GOT3 (cell line): ENCODE measurements around the gene METTL26.
A peak's percentile ranks its signal among the peaks of the same experiment; 100 is the strongest.

Source experiments
- DNase-seq: peaks from one replicate; lab custom pipeline; 2025; ENCODE audit warnings: mixed read lengths; lab: John Stamatoyannopoulos, UW

METTL26 gene

GRCh38 chr16:636206-637080, at the start of gene METTL26:
Gene METTL26 (minus strand): TSS chr16:636305. CDS start chr16:636290, 15 bp downstream.
- peak; percentile 90 for DNase-seq

- DNase-seq, result no peak
Observed at GRCh38 chr16:684961-685696, 49.0 kb upstream of the METTL26 start.

- peak; percentile 87 for DNase-seq
Observed at GRCh38 chr16:684071-684794, 48.1 kb upstream of the METTL26 start, which contains the start of gene JMJD8. Gene JMJD8 (minus strand): TSS chr16:684334. CDS start chr16:684319, 15 bp downstream.

DNA sequence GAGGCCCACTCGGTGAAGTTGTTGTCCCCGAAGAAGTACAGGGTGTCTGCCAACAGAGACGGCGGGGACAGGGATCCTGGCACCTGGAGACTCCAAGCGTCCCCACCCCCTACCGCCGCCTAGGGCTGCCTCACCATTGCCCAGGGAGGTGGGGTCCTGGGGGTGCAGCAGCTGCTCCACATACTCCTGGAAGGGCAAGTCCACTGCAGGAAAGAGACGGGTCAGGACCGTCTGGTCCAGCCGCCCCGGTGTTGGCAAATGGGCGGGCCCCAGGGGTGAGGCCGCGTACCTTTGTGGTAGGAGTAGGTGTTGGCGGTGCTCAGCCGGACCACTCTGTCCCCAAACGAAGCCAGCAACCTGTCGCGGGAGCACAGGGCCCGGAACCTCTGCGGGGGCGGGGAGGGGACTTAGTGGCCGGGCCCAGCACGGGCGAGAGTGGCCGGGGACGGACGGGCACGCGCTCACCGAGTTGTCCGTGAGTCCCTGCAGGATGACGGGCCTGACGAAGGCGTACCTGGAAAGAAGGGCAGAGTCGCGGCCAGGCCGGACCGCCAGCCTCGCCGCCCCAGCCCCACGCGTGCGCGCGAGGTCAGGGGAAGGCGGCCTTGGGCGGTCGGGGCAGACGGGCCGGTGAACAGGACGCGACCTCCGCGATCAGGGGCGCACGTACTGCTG, 47.4 kb upstream of the METTL26 start:
- no peak for DNase-seq

DNA sequence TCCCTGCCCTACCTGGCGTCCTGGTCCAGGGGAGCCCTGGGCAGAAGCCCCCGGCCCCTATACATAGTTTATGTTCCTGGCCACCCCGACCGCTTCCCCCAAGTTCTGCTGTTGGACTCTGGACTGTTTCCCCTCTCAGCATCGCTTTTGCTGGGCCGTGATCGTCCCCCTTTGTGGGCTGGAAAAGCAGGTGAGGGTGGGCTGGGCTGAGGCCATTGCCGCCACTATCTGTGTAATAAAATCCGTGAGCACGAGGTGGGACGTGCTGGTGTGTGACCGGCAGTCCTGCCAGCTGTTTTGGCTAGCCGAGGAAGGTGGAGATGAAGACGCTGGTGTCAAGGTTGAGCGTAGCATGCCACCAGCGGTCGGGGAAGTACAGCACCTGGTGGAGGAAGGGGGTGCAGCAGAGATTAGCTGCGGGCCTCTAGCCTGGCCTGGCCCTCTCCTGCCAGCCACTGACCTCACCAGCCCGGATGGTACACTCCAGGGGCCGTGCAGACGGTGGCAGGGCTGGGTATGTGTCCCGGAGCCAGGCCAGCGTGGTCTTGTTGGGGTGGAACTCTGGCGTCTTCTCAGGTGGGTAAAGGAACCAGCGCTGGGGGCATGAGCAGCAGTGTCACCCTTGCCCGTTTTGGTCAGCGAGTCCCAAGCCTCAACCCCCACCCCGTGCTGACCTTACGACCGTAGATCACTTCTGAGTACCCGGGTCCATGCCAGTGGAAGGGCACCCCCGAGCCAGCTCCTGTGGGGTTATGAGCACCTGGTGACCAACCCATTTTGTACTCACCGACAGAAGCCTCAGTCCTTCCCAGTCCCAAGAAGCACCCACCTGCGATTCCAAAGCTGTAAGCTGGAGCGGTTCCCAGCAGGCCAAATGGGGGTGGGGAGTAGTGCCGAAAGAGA, 46.6 kb upstream of the METTL26 start:
- DNase-seq, result no peak

GRCh38 chr16:681746-682427, 45.8 kb upstream of the METTL26 start:
- DNase-seq, result no peak

DNA sequence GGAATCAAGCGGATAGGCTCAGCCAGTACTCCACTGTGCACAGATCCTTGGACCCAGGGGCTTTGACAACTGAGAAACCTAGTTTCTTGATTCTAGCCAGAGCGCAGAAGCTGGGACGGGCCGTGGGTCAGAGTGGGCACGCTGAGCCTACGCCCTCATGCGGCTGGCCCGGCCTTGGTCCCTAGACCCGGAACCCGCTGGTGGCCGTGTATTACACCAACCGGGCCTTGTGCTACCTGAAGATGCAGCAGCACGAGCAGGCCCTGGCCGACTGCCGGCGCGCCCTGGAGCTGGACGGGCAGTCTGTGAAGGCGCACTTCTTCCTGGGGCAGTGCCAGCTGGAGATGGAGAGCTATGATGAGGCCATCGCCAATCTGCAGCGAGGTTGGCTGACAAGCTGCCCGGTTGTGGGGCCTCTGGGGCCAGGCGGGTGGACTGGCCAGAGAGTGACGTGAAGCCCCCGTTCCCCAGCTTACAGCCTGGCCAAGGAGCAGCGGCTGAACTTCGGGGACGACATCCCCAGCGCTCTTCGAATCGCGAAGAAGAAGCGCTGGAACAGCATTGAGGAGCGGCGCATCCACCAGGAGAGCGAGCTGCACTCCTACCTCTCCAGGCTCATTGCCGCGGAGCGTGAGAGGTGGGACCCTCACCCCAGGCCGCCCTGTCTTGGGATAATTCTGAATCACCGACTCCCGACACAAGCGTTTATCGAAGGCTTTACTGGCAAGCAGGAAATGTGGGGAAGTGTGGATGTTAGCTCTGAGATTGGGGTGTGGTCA, 45.1 kb upstream of the METTL26 start:
- DNase-seq, result no peak

- DNase-seq, result no peak
Observed at GRCh38 chr16:680625-680945, 44.5 kb upstream of the METTL26 start.

- peak; percentile 63 for DNase-seq
Observed at GRCh38 chr16:679814-680624, 43.9 kb upstream of the METTL26 start, which contains the start of gene STUB1. Gene STUB1 (plus strand): TSS chr16:680410. CDS start chr16:680526, 116 bp downstream.

- peak; percentile 63 for DNase-seq
Observed at GRCh38 chr16:678858-679813, 43.0 kb upstream of the METTL26 start.

GRCh38 chr16:678209-678857, 42.2 kb upstream of the METTL26 start:
- DNase-seq, result no peak

DNA sequence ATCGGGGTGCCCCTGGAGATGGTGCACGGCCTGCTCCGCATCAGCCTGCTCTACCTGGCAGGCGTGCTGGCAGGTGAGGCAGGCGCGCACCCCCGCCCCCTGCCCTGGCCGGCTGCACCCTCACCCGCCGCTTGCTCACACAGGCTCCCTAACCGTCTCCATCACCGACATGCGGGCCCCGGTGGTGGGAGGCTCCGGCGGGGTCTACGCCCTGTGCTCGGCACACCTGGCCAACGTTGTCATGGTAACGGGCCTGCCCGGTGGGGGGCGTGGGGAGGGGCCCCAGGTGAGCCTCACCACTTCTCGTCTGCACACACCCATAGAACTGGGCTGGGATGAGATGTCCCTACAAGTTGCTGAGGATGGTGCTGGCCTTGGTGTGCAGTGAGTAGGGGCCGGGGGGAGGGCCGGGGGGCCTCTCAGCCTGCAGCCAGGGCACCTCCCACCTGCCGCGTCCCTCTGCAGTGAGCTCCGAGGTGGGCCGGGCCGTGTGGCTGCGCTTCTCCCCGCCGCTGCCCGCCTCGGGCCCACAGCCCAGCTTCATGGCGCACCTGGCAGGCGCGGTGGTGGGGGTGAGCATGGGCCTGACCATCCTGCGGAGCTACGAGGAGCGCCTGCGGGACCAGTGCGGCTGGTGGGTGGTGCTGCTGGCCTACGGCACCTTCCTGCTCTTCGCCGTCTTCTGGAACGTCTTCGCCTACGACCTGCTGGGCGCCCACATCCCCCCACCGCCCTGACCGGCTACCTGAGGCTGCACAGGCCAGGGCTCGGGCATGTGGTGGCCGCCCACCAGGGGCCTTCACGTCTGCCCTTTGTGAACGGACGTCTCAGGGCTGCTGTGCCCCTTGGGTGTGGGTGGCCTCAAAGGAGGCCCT, 41.4 kb upstream of the METTL26 start:
- DNase-seq, result no peak

- DNase-seq, result no peak
Observed at GRCh38 chr16:676913-677312, 40.8 kb upstream of the METTL26 start.

DNA sequence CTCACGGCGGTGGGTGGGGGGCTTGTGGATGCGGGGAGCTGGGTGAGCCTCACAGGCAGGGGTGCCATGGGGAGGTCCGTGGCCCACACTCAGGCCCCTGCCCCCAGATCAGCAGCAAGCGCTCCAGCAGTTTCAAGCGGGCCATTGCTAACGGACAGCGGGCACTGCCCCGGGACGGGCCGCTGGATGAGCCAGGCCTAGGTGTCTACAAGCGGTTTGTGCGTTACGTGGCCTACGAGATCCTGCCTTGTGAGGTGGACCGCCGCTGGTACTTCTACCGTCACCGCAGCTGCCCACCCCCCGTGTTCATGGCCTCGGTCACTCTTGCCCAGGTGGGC, 40.4 kb upstream of the METTL26 start:
- DNase-seq, result no peak

GRCh38 chr16:675884-676564, 39.9 kb upstream of the METTL26 start:
- DNase-seq, result no peak
